Fibroblast of upper back skin (primary cell): ENCODE measurements around the gene FSIP2.
A peak's percentile ranks its signal among the peaks of the same experiment; 100 is the strongest.

Source experiments
- DNase-seq: peaks from one replicate; pipeline ENCODE4 v3.0.0-alpha.2; 2013

Gene FSIP2, protein sequence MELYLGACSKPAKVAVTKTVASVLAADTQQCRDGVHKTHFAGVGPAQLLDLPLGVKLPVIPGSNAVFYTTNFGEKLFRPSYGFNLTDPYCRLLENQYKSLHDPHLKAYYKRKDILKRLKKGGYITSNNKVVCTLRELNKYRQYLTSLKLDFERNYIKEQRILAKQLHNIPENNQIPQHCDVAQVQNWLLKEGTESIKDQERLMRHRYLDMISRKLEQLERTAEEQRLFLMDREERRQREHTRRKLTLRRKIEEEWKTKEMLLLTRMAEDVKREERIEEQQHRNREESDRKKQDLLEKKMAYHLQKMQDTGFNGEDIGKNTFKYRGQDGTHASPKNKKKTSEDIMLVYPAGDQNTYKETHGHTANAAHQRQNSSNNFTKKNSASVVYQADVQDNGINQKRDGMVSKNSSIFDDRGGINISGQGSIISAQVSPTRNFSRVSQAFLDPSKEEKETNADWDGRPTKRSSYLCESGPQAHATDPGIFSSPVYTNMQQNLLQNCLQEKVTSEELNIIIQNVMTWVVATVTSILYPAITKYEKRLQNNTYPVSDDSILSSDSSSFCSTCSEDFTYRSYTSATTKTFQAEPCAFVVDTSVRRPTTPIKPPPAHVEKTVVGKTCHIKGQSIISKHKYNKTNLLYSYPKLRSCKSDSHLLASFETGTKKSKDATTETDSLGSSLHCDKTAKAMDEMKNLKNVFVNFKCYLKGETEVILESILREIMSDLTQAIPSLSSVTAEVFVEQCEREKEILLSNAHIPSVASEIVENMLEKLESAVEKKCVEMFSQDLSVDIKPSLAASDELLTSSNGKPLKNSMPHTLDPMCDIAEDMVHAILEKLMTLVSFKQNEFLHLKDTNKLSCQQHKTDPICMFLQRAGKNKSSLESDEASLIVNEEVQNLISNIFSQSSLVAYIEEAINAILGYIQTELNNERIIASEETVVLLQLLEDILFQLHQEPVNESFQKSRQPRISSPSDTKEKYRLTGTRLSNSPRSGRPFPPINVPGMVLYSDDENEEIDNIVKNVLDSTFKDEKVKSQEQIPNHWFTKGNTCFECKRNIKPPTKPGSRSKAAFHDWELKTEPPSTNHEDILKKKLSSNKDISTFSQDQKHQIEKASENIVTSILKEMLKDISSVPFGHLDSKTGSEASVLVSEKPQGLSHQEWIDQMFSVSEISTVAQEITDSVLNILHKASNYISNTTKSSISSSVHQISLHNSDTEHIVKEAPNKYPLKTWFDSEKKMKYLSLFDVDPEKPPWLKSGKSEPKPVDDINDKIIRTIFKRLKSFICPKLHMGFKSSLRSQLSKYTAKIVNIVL (N-terminal part only)

DNA sequence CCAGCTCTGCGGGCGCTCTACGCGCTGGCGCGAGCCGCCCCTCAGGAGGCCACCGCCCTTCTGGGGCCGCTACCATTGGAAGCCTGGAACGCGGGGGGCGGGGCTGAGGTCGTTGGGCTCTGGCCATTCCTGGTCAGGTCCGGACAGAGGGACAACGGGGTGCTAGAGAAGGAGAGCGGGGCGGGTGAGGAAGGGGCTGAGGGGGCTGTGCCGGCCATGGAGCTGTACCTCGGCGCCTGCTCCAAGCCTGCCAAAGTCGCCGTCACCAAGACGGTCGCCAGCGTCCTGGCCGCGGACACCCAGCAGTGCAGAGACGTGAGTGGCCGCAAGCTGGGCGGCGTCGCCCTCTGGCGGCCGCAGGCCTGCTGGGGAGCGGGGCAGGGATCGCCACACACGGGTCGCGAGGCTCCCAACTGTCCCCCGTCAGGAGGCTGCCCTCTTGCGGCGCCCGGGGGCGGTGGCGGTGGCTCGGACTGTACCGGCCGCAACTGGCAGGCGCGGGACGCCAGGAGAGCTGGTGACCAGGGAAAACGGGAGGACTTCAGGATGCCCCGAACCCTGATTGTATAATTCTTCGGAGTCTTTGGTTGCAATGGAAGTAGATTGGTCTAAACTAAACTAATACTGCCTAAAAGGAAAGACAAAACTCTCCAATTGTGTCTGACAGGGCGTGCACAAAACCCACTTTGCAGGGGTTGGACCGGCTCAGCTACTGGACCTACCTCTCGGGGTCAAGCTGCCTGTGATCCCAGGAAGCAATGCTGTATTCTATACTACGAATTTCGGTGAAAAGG is at the start of gene FSIP2:
FSIP2 (plus strand) TSS at position 126 of the 794 bp plus-strand sequence; CDS start at position 217, 91 bp downstream.
- DNase-seq = peak; percentile 70

DNA sequence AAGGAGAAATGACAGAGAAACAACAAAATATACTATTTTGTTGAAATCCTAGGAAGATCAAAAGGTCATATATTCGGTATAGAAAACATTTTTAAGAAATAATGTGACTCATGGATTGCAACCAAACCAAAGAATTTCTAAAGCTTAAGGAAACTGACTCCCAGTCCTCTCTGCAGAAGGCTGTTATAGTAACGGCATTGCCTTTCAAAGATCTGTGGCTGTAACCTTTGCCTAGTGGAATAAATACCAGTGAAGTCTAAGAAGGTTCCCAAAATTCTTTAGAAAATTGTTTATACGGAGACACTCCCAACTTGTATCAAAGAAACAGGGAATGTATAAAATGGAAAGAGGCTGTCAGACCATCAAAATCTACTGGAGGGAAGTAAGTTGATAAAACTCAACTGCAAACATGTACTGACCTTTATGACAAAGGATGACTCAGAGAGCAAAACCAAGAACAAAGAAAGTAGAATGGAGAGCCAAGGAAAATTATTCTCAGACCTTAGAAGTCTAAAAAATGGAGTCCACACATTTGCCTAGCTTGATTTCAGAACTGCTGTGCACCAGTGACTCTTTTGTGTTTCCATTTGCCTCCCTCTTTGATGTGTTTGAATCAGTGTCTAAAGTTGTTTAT is 48.6 kb upstream of the FSIP2 start:
- peak; percentile 9 for DNase-seq

DNA sequence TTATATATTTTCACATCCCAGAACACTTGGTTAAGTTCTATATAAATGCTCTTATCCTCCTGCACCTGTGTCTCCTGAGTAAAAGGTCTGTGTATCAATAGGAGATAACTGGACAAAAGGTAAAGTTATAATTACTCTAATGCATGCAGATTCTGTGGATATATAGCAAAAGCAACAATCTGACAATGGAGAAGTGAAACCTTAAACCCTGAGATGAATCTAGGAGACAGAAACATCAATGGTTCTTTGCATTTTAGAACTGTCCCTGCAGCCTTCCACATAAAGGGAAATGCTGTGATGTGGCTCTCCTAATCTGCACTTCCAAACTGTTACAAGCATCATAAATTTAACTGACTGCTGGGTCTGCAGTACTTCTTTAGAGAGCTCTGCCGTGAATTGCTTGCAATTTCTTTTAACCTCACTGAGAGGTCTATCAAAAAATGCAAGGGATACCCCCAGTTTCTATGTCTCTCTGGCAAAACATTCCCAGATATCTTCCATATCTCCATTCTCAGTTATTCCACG is 42.8 kb upstream of the FSIP2 start:
- no peak for DNase-seq

DNA sequence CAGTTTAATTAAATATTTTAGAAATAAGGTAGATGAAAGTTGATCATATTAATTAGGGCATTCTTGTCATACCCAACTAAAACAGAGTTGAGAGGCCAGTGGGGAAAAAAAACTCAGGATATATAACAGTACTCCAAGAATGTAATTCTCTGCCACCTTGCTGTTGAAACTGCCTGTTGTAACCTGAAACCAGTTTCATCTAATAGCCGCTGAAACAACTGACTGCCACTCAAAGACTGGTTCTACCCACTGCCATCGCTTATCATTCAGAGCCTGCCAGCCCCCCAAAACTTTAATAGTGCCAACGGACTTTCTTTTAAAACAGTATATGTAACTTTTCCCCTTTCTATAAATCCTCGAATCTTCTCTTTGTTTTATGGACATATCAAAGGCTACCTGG is 37.7 kb upstream of the FSIP2 start:
- DNase-seq = no peak

DNA sequence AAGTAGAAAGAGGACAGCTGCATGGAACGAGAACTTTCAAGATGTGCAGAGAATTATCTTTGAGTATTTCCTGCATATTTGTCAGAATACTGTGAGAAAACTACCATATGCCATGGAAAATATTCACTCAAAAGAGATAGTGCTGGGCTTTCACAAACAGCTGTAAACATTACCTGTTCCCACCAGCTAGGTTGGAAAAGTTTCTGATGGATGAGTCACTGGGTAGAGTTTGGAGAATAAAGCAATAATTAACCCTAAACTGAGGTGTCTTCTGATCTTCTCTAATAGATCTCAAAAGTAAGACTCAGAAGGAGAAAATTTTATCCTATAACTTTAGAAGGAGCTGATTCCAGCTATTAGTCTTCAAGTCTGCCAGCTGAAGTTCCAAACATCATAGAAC is 3.9 kb upstream of the FSIP2 start:
- no peak for DNase-seq

DNA sequence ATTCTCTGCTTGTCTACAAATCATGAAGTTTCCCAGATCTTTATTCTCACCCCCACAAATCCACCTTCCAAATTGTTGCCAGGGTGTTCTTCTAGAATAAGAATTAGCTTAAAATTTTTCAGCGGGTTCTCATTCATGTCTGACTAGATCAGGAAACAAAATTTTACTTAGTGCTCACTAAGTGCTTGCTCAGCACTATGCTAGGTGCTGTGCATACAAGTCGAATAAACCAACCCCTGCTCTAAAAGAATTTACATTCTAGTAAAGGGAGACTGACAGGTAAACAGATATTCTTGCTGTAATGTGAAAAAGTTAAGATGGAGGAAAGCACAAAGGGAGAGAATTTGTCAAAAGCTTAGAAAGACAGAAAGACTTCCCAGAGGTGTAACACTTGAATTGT is 2.4 kb upstream of the FSIP2 start:
- no peak for DNase-seq

DNA sequence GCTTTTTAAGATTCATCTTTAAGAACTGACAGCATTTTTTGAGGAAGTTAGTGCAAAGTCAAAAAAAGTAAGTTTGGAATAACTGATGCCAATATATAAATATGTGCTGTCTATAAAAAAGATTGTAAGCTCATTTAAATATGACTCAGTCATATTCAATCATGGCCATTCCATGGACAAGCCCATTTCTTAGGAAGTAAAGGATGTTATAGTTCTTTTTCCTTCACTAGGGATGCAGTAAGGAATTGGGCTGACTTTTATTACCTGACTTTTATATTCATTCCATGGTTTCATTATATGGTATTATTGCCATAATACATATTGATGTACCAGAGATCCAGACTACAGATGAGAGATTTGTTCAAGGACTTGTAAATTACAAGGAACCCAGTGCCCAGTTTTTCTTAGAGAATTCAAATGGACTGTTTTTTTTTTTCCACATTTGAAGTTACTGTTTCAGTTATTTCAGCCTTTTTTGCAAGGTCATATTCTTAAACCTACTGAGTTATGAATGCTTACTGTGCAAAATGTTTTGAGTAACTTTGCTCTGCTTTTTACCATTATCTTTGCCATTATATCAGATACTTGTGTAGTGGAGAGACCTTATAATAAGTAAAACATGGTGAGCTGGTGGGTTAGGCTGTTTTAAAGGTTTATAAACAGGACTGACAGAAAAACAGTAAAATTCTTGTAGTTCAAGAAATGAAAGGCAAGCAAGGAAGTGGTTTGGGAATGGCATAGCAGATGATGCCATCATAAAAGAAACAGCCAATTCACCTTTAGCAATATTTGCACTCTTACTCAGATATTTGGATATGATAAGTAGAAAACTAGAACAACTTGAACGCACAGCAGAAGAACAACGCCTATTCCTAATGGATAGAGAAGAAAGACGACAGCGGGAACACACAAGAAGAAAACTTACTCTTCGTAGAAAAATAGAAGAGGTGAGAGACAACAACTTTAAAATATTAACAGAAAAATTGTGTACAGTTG is 7.6 kb downstream of the FSIP2 start:
- DNase-seq = no peak

DNA sequence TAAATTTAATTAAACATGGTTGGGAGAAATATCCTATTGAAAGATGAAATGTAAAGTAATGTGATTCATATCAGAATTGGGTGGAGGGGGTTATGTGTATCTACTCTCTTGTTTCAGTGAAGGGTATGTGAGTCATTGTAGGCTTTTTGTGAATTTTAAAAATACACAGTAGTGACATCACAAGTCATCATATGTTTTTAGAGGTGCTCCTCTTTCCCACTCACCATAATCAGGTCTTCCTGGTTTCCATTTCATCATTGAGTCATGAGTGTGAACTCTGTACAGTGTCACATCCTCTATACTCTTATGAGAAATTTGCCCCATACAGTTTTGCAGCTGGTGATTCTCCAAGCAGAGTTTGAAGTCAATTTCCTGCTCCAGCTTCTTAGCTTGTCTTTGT is 18.8 kb downstream of the FSIP2 start:
- peak; percentile 17 for DNase-seq

DNA sequence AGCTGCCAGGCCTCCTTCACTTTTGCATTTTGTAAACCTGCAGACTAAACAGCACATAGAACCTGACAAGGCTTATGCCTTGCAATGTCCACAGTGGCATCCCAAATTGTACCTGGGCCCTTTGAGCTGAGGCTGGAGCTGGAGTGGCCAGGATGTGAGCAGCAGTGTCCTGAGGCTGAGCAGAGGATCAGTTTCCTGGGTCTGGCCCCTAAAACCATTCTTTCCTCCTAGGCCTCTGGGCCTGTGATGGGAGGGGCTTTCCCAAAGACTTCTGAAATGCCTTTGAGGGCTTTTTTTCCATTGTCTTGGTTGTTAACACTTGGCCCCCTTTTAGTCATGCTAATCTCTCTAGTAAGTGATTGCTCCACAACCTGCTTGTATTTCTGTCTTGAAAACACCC is 32.8 kb downstream of the FSIP2 start:
- no peak for DNase-seq

DNA sequence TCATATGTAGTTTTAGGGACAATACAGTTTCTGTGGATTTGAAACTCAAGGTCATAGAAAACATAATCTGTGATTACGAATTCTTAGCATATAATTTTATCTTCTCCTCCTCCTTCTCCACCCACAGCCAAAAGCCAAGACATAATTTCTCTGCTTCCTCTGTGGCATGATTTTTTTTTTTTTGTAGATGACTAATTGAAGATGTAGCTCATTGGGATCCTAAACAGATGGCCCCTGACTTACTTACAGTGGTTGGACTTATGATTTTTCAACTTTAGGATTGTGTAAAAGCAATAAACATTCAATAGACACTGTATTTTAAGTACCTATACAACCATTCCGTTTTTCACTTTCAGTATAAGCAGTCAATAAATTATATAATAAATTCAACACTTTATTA is 42.3 kb downstream of the FSIP2 start:
- peak; percentile 4 for DNase-seq

DNA sequence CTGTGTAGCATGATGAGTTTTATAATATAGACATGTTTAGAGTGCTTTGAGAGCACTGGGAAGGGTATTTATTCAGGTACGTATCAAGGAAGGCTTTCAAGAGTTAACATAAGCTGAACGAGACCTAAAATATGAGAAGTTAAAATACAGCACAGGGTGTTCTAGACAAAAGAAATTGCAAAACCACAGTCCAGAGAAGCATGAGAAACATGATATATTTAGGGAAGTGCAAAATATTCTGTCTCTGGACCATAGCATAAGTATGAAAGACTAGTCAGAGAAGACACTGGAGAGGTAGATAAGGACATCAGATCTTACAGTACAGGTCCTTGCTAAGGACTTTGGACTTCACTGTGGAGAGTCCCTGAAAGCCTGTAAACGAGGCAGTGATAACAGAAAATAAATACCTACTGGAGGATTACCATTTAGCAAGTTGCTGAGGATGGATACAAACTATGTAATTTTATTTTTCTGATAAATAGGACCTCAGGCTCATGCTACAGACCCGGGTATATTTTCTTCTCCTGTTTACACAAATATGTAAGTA is 43.7 kb downstream of the FSIP2 start:
- no peak for DNase-seq

DNA sequence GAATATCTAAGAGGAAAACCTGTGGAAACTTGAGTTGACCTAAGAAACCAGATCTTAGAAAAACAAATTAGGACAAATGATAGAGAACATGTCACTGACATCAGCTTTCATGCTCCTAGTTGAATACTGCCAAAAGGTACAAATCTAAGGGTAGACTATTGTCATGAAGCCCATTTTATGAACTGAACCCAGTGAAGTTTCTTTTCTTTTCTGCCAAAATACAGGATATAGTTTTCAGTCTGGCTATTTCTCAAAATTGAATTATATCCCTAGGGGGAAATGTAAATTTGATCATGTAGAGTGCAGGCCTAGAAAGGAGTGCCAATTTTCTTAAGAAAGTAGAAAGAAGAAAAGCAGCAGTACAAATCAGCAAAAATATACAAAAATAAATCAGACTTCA is 46.6 kb downstream of the FSIP2 start:
- no peak for DNase-seq

DNA sequence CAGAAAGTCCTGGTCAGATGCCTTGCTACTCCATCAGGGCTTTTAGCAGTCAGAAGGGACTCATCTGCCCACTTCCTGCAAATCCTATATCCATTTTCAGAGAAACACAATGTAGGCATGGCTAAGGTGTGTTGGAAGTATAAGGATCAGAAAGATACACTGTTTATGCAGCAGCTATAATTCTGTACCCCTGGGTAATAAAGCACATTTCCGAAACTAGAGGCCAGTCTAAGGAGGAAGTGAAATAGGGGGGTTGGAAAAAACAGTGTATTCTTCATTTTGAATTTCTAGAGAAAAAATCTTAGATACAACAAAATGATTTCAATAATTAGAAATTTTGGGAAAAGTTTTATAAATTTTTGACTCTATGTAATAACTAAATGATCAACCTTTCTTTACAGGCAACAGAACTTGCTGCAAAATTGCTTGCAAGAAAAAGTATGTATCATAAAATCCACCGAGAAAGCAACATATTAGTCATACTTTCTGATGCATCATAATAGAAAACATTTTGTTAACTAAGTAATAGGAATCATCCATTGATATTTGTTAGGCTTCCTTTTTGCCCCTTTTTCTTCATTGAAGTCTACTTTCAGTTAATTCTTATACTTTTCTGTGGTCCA is 47.4 kb downstream of the FSIP2 start:
- no peak for DNase-seq

DNA sequence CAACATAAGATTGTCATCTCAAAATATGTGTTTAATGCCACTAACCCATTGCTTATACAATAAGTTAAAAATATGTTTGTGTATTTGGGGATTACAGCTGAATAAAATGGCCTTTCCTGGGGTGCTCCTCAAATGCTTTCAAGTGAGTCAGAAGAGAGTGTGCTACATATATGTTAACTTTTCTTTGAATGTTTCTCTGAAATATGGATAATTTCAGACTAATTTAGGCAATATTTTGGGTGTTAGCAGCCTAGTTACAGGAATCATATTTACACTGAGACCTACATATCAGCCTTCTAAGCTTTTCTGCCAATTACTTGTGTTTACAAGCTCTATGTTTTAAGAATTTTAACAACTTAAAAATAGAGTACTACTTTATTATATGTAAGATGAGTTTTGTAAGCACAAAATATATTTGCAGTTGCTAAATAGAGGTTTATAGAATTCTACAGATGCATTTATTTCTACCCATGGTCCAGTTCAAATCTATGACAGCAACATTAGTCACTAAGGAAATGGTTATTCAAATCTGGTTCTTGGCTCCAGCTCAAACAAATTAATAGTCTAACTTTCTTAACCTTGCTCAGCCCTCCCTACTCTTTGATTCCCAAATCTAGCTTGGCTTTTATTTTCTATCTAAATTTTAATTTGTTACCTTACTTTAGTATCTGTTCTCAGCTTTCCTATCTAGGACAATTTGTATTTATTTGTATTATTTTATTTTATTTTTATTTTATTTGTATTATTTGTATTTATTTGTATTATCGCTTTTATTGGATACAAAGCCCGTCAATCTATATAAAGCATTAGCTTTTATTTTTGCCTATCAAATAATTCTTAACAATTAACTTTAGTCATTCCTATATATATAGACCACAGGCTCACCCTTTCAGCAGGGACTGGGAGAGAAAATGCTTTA is 48.9 kb downstream of the FSIP2 start:
- peak; percentile 60 for DNase-seq

DNA sequence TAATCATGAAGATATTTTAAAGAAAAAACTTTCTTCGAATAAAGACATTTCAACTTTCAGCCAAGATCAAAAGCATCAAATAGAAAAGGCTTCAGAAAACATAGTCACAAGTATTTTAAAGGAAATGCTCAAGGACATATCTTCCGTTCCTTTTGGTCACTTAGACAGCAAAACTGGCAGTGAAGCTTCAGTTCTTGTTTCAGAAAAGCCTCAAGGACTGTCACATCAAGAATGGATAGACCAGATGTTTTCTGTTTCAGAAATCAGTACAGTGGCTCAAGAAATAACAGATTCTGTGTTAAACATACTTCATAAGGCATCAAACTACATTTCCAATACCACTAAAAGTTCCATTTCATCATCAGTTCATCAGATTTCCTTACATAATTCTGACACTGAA is 51.8 kb downstream of the FSIP2 start:
- DNase-seq = no peak

DNA sequence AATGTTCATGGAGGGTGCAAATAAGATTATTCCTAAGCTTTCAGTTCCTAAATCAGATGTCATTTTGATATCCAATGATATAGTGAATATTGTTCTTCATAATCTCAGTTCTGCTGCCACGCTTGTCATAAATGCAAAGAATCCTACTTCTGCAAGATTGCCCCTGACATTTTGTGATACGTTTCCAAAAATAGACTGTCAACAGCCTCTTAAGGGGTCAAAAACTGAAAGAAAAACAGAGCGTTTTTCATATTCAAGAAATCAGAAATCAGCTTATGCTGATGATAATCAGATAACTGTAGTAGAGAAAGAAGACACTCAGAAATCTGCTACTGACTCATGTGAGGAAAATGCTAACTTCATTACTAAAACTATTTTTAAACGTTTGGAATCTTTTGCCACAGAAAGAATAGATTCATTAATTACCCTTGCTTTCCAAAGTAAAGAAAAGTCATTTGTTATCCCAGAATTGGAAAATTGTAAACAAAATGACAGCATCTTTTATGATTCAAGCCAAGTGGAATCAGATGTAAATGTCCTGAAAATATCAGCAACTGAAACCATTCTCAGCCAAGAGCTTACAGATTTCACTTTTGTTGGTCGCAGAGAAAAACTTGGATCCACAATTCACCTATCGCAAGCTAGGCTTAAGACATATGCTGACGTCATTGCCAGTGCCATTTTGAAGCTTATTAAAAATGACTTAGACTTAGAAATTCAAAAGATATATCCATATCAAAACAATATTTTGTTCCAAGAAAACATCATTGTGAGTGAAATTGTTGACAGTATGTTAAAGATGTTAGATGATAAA is 55.1 kb downstream of the FSIP2 start:
- peak; percentile 13 for DNase-seq

DNA sequence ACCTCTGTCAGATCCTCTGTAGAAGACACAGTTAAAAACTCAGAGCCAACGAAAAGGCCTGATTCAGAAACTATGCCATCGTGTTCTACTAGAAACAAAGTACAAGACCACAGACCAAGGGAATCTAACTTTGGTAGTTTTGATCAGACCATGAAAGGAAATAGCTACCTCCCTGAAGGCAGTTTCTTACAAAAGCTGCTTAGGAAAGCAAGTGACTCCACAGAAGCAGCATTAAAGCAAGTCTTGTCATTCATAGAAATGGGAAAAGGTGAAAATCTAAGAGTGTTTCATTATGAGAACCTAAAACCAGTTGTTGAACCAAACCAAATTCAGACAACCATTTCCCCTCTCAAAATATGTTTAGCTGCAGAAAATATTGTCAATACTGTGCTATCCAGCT is 58.2 kb downstream of the FSIP2 start:
- no peak for DNase-seq
